HEK293 (cell line): ENCODE results near the gene SH3BP5.
A peak's percentile ranks its signal among the peaks of the same experiment; 100 is the strongest.

Experiments used
- CTCF ChIA-PET: fragments of 350-600 bp; formaldehyde crosslinking; extraction: SDS; loops from one replicate; lab custom pipeline; 2021; ENCODE audit warnings: antibody characterized with exemption; lab: Yijun Ruan, JAX
- POLR2A ChIA-PET: fragments of 300-600 bp; formaldehyde crosslinking; extraction: SDS; loops from one replicate; lab custom pipeline; 2020; ENCODE audit warnings: antibody characterized with exemption, inconsistent platforms; lab: Yijun Ruan, JAX
- H3K27ac ChIP-seq: fragments of 200-500 bp; sonication (Bioruptor generic); 2 replicates; pipeline ENCODE4 v1.5.1; 2014; ENCODE audit warnings: low read depth, low read length, control low read depth, inconsistent platforms; ENCODE audit errors: extremely low read depth
- H3K36me3 ChIP-seq, 2 experiments: fragments of 200-500 bp in 1 of 2; sonication (Bioruptor generic) in 1 of 2; 1 replicate in 1 of 2; 2 replicates in 1 of 2; pipeline ENCODE4 v1.5.1; 2014 to 2017; ENCODE audit warnings: inconsistent platforms in 2 of 2, low read length in 2 of 2; ENCODE audit not compliant: control insufficient read depth in 2 of 2, insufficient read depth in 1 of 2
- H3K4me1 ChIP-seq: fragments of 200-500 bp; sonication (Bioruptor generic); 2 replicates; pipeline ENCODE4 v1.5.1; 2014; ENCODE audit warnings: mild to moderate bottlenecking, low read length, inconsistent platforms; ENCODE audit not compliant: control insufficient read depth, insufficient read depth
- H3K4me3 ChIP-seq: 2 replicates; pipeline ENCODE4 v1.5.1; 2011; ENCODE audit warnings: low read depth, mild to moderate bottlenecking, control low read depth, low read length, moderate library complexity
- H3K9me3 ChIP-seq: fragments of 200-500 bp; sonication (Bioruptor generic); 2 replicates; pipeline ENCODE4 v1.5.1; 2014; ENCODE audit warnings: low read depth, low read length, inconsistent platforms; ENCODE audit not compliant: control insufficient read depth, insufficient read depth
- IKZF3 ChIP-seq: fragments of 450-650 bp; IDR thresholded peaks from 2 replicates; pipeline ENCODE4 v1.5.0; 2018; ENCODE audit warnings: missing biosample characterization, mild to moderate bottlenecking, missing genetic modification characterization, moderate library complexity
- KLF9 ChIP-seq: fragments of 450-650 bp; formaldehyde crosslinking; IDR thresholded peaks from 2 replicates; pipeline ENCODE4 v1.5.1; 2016; ENCODE audit warnings: missing biosample characterization, missing genetic modification characterization, low read depth
- MZF1 ChIP-seq: fragments of 450-650 bp; formaldehyde crosslinking; IDR thresholded peaks from 2 replicates; pipeline ENCODE4 v1.5.1; 2017; ENCODE audit warnings: missing biosample characterization, missing genetic modification characterization, borderline replicate concordance
- SCRT2 ChIP-seq: fragments of 450-650 bp; formaldehyde crosslinking; IDR thresholded peaks from 2 replicates; pipeline ENCODE4 v1.5.1; 2016; ENCODE audit warnings: missing biosample characterization, missing genetic modification characterization
- ZBTB1 ChIP-seq: fragments of 450-650 bp; formaldehyde crosslinking; IDR thresholded peaks from 2 replicates; pipeline ENCODE4 v1.5.1; 2016; ENCODE audit warnings: missing biosample characterization, missing genetic modification characterization
- ZNF394 ChIP-seq: fragments of 450-650 bp; formaldehyde crosslinking; IDR thresholded peaks from 2 replicates; pipeline ENCODE4 v1.5.1; 2016; ENCODE audit warnings: missing biosample characterization, missing genetic modification characterization, mild to moderate bottlenecking, moderate library complexity, borderline replicate concordance
- ZNF501 ChIP-seq: fragments of 450-650 bp; formaldehyde crosslinking; IDR thresholded peaks from 2 replicates; pipeline ENCODE4 v1.5.1; 2016; ENCODE audit warnings: missing biosample characterization, missing genetic modification characterization
- ZNF768 ChIP-seq: fragments of 450-650 bp; formaldehyde crosslinking; IDR thresholded peaks from 2 replicates; pipeline ENCODE4 v1.5.1; 2018; ENCODE audit warnings: missing biosample characterization, mild to moderate bottlenecking, missing genetic modification characterization
- TF ChIP-seq, protein P1 (sequence below): fragments of 450-650 bp; formaldehyde crosslinking; IDR thresholded peaks from 2 replicates; pipeline ENCODE4 v1.5.1; 2016; ENCODE audit warnings: missing biosample characterization, missing genetic modification characterization
- TF ChIP-seq, protein P2 (sequence below): fragments of 450-650 bp; formaldehyde crosslinking; IDR thresholded peaks from 2 replicates; pipeline ENCODE4 v1.5.1; 2016; ENCODE audit warnings: missing biosample characterization, missing genetic modification characterization
- TF ChIP-seq, protein P3 (sequence below): fragments of 450-650 bp; formaldehyde crosslinking; IDR thresholded peaks from 2 replicates; pipeline ENCODE4 v1.5.1; 2017; ENCODE audit warnings: missing biosample characterization, missing genetic modification characterization
- TF ChIP-seq, protein P4 (sequence below): fragments of 450-650 bp; formaldehyde crosslinking; IDR thresholded peaks from 2 replicates; pipeline ENCODE4; 2016; ENCODE audit warnings: missing biosample characterization, missing genetic modification characterization

Gene SH3BP5

DNA sequence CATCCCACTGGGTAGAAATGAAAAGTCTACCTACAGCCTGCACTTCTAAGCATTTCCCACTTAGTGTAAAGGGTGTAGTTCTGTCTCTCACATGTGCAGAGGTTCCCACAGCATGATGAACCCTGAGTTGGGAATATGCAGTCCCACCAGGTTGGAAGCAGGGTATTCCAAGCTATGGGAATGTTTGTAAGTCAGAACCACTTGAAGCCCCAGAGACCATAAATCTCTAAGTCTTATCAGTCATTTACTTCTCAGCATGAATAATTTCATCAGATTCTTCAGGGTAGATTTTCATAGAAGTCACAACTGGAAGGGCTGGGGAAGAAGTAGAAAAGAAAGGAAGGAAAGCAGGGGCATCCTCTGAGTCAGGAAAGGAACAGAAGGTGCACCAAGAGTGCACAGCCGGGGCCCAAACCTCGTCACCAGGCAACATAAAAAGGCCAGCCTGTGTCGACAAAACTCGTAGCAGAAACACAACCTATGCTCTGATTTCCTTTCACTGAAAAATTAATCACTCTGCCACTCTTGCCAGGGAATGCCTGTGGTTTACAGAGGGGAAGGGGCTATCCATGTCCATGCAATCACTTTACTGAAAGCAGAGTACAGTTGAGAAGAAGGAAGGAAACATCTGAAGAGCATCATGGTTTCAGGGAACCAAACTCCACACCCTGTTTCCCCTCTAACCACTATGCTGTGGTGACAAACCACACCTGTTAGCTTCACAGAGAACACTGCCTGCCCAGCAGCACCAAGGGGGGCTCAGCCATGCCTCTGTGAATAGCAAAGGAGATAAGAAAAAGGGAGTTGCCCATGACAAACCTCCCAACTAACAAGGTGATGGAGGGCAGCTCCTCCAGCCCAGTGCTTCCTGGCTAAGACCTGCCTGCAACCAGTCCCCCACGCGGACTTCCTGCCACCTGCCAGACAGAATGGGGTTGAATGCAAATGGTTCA, 40.5 kb downstream of the SH3BP5 start (continued):
- TF ChIP-seq, protein P1, sequence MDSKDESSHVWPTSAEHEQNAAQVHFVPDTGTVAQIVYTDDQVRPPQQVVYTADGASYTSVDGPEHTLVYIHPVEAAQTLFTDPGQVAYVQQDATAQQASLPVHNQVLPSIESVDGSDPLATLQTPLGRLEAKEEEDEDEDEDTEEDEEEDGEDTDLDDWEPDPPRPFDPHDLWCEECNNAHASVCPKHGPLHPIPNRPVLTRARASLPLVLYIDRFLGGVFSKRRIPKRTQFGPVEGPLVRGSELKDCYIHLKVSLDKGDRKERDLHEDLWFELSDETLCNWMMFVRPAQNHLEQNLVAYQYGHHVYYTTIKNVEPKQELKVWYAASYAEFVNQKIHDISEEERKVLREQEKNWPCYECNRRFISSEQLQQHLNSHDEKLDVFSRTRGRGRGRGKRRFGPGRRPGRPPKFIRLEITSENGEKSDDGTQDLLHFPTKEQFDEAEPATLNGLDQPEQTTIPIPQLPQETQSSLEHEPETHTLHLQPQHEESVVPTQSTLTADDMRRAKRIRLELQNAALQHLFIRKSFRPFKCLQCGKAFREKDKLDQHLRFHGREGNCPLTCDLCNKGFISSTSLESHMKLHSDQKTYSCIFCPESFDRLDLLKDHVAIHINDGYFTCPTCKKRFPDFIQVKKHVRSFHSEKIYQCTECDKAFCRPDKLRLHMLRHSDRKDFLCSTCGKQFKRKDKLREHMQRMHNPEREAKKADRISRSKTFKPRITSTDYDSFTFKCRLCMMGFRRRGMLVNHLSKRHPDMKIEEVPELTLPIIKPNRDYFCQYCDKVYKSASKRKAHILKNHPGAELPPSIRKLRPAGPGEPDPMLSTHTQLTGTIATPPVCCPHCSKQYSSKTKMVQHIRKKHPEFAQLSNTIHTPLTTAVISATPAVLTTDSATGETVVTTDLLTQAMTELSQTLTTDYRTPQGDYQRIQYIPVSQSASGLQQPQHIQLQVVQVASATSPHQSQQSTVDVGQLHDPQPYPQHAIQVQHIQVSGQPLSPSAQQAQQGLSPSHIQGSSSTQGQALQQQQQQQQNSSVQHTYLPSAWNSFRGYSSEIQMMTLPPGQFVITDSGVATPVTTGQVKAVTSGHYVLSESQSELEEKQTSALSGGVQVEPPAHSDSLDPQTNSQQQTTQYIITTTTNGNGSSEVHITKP (tag by site-specific recombination), result no peak
- TF ChIP-seq, protein P2, sequence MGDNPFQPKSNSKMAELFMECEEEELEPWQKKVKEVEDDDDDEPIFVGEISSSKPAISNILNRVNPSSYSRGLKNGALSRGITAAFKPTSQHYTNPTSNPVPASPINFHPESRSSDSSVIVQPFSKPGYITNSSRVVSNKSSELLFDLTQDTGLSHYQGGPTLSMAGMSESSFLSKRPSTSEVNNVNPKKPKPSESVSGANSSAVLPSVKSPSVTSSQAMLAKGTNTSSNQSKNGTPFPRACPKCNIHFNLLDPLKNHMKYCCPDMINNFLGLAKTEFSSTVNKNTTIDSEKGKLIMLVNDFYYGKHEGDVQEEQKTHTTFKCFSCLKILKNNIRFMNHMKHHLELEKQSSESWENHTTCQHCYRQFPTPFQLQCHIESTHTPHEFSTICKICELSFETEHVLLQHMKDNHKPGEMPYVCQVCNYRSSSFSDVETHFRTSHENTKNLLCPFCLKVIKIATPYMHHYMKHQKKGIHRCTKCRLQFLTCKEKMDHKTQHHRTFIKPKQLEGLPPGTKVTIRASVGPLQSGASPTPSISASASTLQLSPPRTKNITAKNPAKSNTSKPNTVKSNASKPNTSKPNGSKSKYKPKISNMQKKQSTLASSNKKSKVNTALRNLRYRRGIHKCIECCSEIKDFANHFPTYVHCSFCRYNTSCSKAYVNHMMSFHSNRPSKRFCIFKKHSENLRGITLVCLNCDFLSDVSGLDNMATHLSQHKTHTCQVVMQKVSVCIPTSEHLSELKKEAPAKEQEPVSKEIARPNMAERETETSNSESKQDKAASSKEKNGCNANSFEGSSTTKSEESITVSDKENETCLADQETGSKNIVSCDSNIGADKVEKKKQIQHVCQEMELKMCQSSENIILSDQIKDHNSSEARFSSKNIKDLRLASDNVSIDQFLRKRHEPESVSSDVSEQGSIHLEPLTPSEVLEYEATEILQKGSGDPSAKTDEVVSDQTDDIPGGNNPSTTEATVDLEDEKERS (tag by site-specific recombination), result no peak
- TF ChIP-seq IKZF3 (tag by site-specific recombination) (peak; percentile 29; the same call in 1 of the 2 replicates), MZF1 (no peak)
- TF ChIP-seq, protein P3, sequence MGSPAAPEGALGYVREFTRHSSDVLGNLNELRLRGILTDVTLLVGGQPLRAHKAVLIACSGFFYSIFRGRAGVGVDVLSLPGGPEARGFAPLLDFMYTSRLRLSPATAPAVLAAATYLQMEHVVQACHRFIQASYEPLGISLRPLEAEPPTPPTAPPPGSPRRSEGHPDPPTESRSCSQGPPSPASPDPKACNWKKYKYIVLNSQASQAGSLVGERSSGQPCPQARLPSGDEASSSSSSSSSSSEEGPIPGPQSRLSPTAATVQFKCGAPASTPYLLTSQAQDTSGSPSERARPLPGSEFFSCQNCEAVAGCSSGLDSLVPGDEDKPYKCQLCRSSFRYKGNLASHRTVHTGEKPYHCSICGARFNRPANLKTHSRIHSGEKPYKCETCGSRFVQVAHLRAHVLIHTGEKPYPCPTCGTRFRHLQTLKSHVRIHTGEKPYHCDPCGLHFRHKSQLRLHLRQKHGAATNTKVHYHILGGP (tag by site-specific recombination), result peak; percentile 43; the same call in 1 of the 2 replicates

DNA sequence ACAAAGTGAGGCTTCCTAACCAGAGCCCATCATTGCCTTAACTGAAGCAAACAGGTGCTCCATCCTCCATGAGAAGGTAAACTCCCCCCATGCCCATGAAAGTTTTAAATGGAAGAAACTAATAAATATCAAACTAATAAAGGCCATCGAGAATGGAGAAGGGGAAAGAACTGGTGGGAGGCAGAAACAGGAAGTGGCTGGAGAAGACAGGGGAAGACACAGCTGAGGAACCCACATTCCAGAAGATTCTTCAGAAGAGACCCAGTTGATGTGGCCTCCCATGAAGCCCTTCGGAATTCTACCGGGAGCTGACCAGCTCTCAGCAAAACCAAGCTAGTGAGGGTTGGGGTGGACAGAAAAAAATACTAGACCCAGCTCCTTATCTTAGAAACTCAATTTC, 41.6 kb downstream of the SH3BP5 start:
- H3K9me3 ChIP-seq, result no peaks in the 10 kb centered on the region
- no peaks in the 10 kb centered on the region for H3K36me3 ChIP-seq
- no peak overlapping the region for H3K27ac ChIP-seq
- ChIA-PET CTCF (interaction anchor here (0.5 to 1.1 kb wide), 3 partner anchors 23 to 143 kb away, joined by 3 to 4 read pairs (median 3); no protein-coding TSS in a partner anchor), POLR2A (interaction anchor here (0.6 kb wide), 1 partner anchor 15 kb away, joined by 3 read pairs; no protein-coding TSS in a partner anchor)
- no peak overlapping the region for H3K4me3 ChIP-seq
- H3K4me1 ChIP-seq, result peaks cover 5% of the 10 kb centered on the region
- TF ChIP-seq KLF9 (tag by site-specific recombination), result no peak
- TF ChIP-seq ZNF501 (tag by site-specific recombination), result no peak
- TF ChIP-seq ZNF394 (tag by site-specific recombination), result no peak
- TF ChIP-seq, protein P4, sequence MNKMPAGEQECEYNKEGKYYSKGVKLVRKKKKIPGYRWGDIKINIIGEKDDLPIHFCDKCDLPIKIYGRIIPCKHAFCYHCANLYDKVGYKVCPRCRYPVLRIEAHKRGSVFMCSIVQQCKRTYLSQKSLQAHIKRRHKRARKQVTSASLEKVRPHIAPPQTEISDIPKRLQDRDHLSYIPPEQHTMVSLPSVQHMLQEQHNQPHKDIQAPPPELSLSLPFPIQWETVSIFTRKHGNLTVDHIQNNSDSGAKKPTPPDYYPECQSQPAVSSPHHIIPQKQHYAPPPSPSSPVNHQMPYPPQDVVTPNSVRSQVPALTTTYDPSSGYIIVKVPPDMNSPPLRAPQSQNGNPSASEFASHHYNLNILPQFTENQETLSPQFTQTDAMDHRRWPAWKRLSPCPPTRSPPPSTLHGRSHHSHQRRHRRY, result no peak
- TF ChIP-seq SCRT2, result no peak
- no peak for TF ChIP-seq ZNF768
- no peak for TF ChIP-seq ZBTB1
- TF ChIP-seq, all 188 proteins: peak for 0
